Heart left ventricle (tissue), 16 donors: Measurements from ENCODE around the gene SYNGAP1. TPM values are rescaled to one million over a fixed set of nuclear protein-coding genes. Genes with fewer than 3 reads are reported as not detected.

Experiments
- ATAC-seq, 4 donors: fragments of 200-7000 bp; cut with Tn5 transposase; one replicate each; pipeline ENCODE4 v1.9.1; 2020 to 2022; ENCODE audit warnings: moderate library complexity in 4 of 4, mild to moderate bottlenecking in 3 of 4, moderate number of reproducible peaks in 1 of 4
- DNase-seq, 5 donors: peaks; one replicate each; pipeline ENCODE4 v3.0.0-alpha.2; 2020
- H3K27ac ChIP-seq, 12 donors: fragments of 200-600 bp; sonication (generic) in 4 of 12; one replicate each; pipeline versions ENCODE4 v1.5.0 to v1.8.0; 2016 to 2022; ENCODE audit warnings: mild to moderate bottlenecking in 2 of 12
- H3K27me3 ChIP-seq, 9 donors: fragments of 200-600 bp; sonication (generic) in 2 of 9; one replicate each; pipeline versions ENCODE4 v1.5.1 to v1.8.0; 2016 to 2022; ENCODE audit warnings: mild to moderate bottlenecking in 3 of 9
- H3K36me3 ChIP-seq, 9 donors: fragments of 200-600 bp; sonication (generic) in 2 of 9; one replicate each; pipeline versions ENCODE4 v1.5.0 to v1.8.0; 2018 to 2022; ENCODE audit warnings: mild to moderate bottlenecking in 2 of 9
- H3K4me1 ChIP-seq, 12 donors: fragments of 200-600 bp; sonication (generic) in 4 of 12; one replicate each; pipeline versions ENCODE4 v1.5.0 to v1.8.0; 2016 to 2022; ENCODE audit warnings: mild to moderate bottlenecking in 3 of 12
- H3K4me3 ChIP-seq, 12 donors: fragments of 200-600 bp; sonication (generic) in 4 of 12; one replicate each; pipeline versions ENCODE4 v1.5.0 to v1.8.0; 2017 to 2022; ENCODE audit warnings: mild to moderate bottlenecking in 9 of 12, moderate library complexity in 4 of 12
- H3K9me3 ChIP-seq, 12 donors: fragments of 200-600 bp; sonication (generic) in 4 of 12; one replicate each; pipeline versions ENCODE4 v1.5.0 to v1.8.0; 2016 to 2022; ENCODE audit warnings: mild to moderate bottlenecking in 1 of 12
- POLR2A ChIP-seq, 2 donors: fragments of 450-650 bp; IDR thresholded peaks; one replicate each; pipeline ENCODE4 v1.6.1; 2017; ENCODE audit warnings: antibody characterized with exemption in 2 of 2, mild to moderate bottlenecking in 2 of 2, moderate library complexity in 2 of 2
- WGBS, 4 donors: extraction: QIAGEN DNeasy Blood & Tissue Kit in 2 of 4; methylation state at CpG; one replicate each; pipeline versions ENCODE4 v1.1.5 to v1.1.7; 2013 to 2018; 5-methylcytosine and 5-hydroxymethylcytosine counted together
- intact Hi-C, 10 donors: fragments of 100-400 bp; cut with DNase I; formaldehyde crosslinking; loops; one replicate each; pipeline versions ENCODE4 v1.11.1 to v1.14.2; 2022
- polyA plus RNA-seq, 2 donors: library from polyadenylated mRNA; stranded (reverse); fragments of 200-250 nt; gene quantifications; one replicate each; pipeline ENCODE4 v1.2.3, GENCODE V29; 2013
- total RNA-seq, 9 donors: library from RNA; depleted of rRNA in 2 of 9; stranded (reverse); fragments of >200 nt in 2 of 9; fragmentation: NEBNext Ultra II Directional in 3 of 9; extraction: Animal tissue kit (Norgen Biotek cat#: 25700) in 3 of 9; gene quantifications; one replicate each; pipeline versions ENCODE4 v1.1.0 to v1.2.4, GENCODE V29; 2016 to 2023
- TF ChIP-seq, protein P1 (sequence below), 12 donors: fragments of 200-600 bp; sonication (generic) in 4 of 12; IDR thresholded peaks; one replicate each; pipeline versions ENCODE4 v1.5.0 to v1.8.0; 2018 to 2022; ENCODE audit warnings: antibody characterized with exemption in 12 of 12, mild to moderate bottlenecking in 5 of 12
- donor health status: ischemic (EF 13 %, LVEDD 7.1; RV severe dilation, severe dysfunction).
- donor health status: healthy with polysubstance abuse.
- donor health status: DM: no; HTN: yes; CAD: no.
- donor health status: DM: no; HTN: no; CAD: no.
- donor health status: ischemic (EF 25% LVEDD 6.9; RV normal size, moderate dysfunction).
- donor health status: ischemic (EF 25% LVEDD 5.7; RV mildly dilated, moderate dysfunction).
- donor health status: healthy.
- donor health status: DM: yes; HTN: yes; CAD: no.
- donor health status: ischemic (EF 35%, LVEDD 5.7; RV mildly dilated, moderate dysfunction).
- donor health status: nonischemic (EF 11% LVEDD 7.7; RV severe dilation, severe dysfunction).
- donor health status: DM: yes; HTN: yes; CAD: no.
- donor health status: PGD.
- donor health status: ischemic (EF 29% LVEDD 5.4; RV normal size, mild dysfunction).
- donor health status: nonischemic (EF 23%, LVEDD 6.1; RV moderate dilation, normal function).

SYNGAP1 gene
- total and polyA plus RNA-seq, 11 donors: 2.4 to 9.9 (median 5.0) TPM

DNA sequence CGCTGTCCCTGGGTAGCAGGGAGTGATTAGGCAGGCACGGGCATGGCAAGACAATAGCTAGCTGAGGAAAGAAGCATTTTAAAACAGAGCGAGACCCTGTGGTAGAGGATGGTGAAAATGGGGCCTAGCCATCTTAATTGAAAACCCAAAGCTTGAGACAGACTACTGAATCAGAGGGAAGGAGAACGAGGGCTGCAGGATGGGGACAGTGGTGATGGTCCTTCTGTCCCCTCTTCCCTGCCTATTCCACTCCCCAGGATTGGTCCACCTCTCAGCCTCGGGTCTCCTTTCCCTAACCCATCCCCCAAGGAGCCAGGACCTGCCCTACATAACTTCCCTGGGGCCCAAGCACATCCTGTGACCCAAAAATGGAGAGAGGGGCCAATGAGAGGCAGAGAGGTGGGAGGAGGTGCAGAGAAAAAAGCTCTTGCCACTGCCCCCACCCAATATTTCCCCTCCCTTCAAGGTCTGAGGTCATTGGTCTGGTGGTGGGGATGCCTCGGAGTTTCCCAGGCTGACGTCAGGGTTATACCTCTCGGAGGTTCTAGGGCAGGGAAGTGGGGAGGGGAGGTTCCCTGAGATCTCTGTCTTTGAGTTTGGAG, 1.1 kb upstream of the SYNGAP1 start:
- no peak for ATAC-seq
- no peaks in the 10 kb centered on the region for H3K27me3 ChIP-seq
- peak in 1 of 5 donors; percentile 32 for DNase-seq
- H3K36me3 ChIP-seq: peaks cover 0 to 31% (median 28%) of the 10 kb centered on the region in 9 donors
- 40 to 48% (median 43%) methylated on average over 8 of the region's 8 CpGs for WGBS, 4 donors
- intact Hi-C loops: loop anchor here in 2 of 10 donors (1.0 to 10.0 kb wide), 3 partner anchors 8 to 156 kb away; partner anchors contain the start of gene KIFC1 (in 1 of the 2)
- H3K4me3 ChIP-seq: peak overlapping the region in 11 of 12 donors; percentile 11 to 80 (median 66)
- TF ChIP-seq, protein P1, sequence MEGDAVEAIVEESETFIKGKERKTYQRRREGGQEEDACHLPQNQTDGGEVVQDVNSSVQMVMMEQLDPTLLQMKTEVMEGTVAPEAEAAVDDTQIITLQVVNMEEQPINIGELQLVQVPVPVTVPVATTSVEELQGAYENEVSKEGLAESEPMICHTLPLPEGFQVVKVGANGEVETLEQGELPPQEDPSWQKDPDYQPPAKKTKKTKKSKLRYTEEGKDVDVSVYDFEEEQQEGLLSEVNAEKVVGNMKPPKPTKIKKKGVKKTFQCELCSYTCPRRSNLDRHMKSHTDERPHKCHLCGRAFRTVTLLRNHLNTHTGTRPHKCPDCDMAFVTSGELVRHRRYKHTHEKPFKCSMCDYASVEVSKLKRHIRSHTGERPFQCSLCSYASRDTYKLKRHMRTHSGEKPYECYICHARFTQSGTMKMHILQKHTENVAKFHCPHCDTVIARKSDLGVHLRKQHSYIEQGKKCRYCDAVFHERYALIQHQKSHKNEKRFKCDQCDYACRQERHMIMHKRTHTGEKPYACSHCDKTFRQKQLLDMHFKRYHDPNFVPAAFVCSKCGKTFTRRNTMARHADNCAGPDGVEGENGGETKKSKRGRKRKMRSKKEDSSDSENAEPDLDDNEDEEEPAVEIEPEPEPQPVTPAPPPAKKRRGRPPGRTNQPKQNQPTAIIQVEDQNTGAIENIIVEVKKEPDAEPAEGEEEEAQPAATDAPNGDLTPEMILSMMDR (IDR thresholded peaks at IDR 0.05): no peak
- TF ChIP-seq POLR2A (IDR thresholded peaks at IDR 0.05): no peak
- H3K27ac ChIP-seq: peak overlapping the region; percentile 83 to 97 (median 92)
- H3K4me1 ChIP-seq: peaks cover 0 to 40% (median 24%) of the 10 kb centered on the region in 12 donors
- no peaks in the 10 kb centered on the region for H3K9me3 ChIP-seq

GRCh38 chr6:33420491-33421343, 852 bp downstream of the SYNGAP1 start:
- TF ChIP-seq, protein P1 (IDR thresholded peaks at IDR 0.05): no peak
- peak overlapping the region in 6 of 12 donors; percentile 31 to 95 (median 66) for H3K27ac ChIP-seq
- ATAC-seq: no peak
- peak in 1 of 5 donors; percentile 11 for DNase-seq
- peaks cover 0 to 49% (median 35%) of the 10 kb centered on the region in 12 donors for H3K4me1 ChIP-seq
- no peaks in the 10 kb centered on the region for H3K9me3 ChIP-seq
- H3K4me3 ChIP-seq: peak overlapping the region in 9 of 12 donors; percentile 7 to 48 (median 36)
- intact Hi-C loops: loop anchor here in 2 of 10 donors (10.0 kb wide), 1 partner anchor 154 kb away; no protein-coding TSS in a partner anchor
- peaks cover 0 to 12% (median 10%) of the 10 kb centered on the region in 9 donors for H3K36me3 ChIP-seq
- 60 to 63% (median 61%) methylated on average over 6 of the region's 6 CpGs for WGBS, 4 donors
- H3K27me3 ChIP-seq: no peaks in the 10 kb centered on the region

DNA sequence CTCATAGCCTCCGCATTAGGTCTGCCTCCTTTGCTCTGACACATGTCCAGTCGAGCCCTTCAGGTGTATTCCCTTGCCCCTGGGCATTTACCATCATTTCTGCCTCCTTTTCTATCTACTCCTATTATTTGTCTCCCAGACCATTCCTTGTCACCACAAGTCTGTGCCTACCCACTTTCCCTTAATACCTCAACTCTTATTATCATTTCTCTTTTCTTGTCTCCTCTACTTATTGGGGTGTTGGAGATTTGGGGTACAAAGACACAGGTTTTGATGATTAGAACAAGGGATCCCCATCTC, 1.4 kb downstream of the SYNGAP1 start:
- DNase-seq (no peak), ATAC-seq (no peak)
- H3K27me3 ChIP-seq: no peaks in the 10 kb centered on the region
- peak overlapping the region in 1 of 12 donors; percentile 95 for H3K27ac ChIP-seq
- H3K9me3 ChIP-seq: no peaks in the 10 kb centered on the region
- no peak for TF ChIP-seq POLR2A (IDR thresholded peaks at IDR 0.05)
- TF ChIP-seq, protein P1 (IDR thresholded peaks at IDR 0.05): no peak
- intact Hi-C loops: loop anchor here in 2 of 10 donors (10.0 kb wide), 1 partner anchor 154 kb away; no protein-coding TSS in a partner anchor
- 79 to 86% (median 83%) methylated on average over 2 of the region's 2 CpGs for WGBS, 4 donors
- H3K4me3 ChIP-seq: no peak overlapping the region
- peaks cover 0 to 6% (median 5%) of the 10 kb centered on the region in 9 donors for H3K36me3 ChIP-seq
- peaks cover 0 to 50% (median 34%) of the 10 kb centered on the region in 12 donors for H3K4me1 ChIP-seq

- peaks cover 1 to 53% (median 37%) of the 10 kb centered on the region in 12 donors for H3K4me1 ChIP-seq
- WGBS, 4 donors: 94 to 98% (median 94%) methylated on average over 2 of the region's 2 CpGs
These were observed 3.9 kb downstream of the SYNGAP1 start for GRCh38 chr6:33423777-33424176.

More at GRCh38 chr6:33423777-33424176, 3.9 kb downstream of the SYNGAP1 start:
- intact Hi-C loops: loop anchor here in 2 of 10 donors (10.0 kb wide), 1 partner anchor 151 kb away; no protein-coding TSS in a partner anchor
- no peaks in the 10 kb centered on the region for H3K36me3 ChIP-seq
- H3K27me3 ChIP-seq: no peaks in the 10 kb centered on the region
- H3K27ac ChIP-seq: peak overlapping the region in 2 of 12 donors; percentile 97 to 98
- TF ChIP-seq, protein P1 (IDR thresholded peaks at IDR 0.05): no peak
- no peak for TF ChIP-seq POLR2A (IDR thresholded peaks at IDR 0.05)
- H3K4me3 ChIP-seq: no peak overlapping the region
- no peaks in the 10 kb centered on the region for H3K9me3 ChIP-seq
- ATAC-seq: no peak
- DNase-seq: peak in 1 of 5 donors; percentile 4
